Measurements from ENCODE around the gene SH2D7. TPM values are rescaled to one million over a fixed set of nuclear protein-coding genes. Genes with fewer than 3 reads are reported as not detected.
A peak's percentile ranks its signal among the peaks of the same experiment; 100 is the strongest.

SH2D7 gene
- total RNA-seq, 2 experiments from 2014 or later: 0.26 to 0.28 TPM

GRCh38 chr15:78085928-78086327 is 6.4 kb upstream of the SH2D7 start:
- Mint-ChIP-seq H3K27ac (no peak overlapping the region), H3K27me3 (no peaks in the 10 kb centered on the region), H3K4me1 (peaks cover 32% of the 10 kb centered on the region), H3K9me3 (ENCODE audit: low read depth) (peaks cover 3% of the 10 kb centered on the region), H3K4me3 (no peak overlapping the region), H3K36me3 (peaks cover 4% of the 10 kb centered on the region)
- DNase-seq (no peak), ATAC-seq (no peak)
- CTCF ChIA-PET: interaction anchor here (1.2 kb wide), 1 partner anchor 16 kb away, joined by 3 read pairs; no protein-coding TSS in a partner anchor

- CTCF ChIA-PET: interaction anchor here (1.2 to 2.1 kb wide), 3 partner anchors 11 to 20 kb away, joined by 4 to 6 read pairs (median 4); partner anchors contain the start of gene TBC1D2B
- H3K9me3 Mint-ChIP-seq (ENCODE audit: low read depth): peaks cover 6% of the 10 kb centered on the region
- peaks cover 9% of the 10 kb centered on the region for H3K36me3 Mint-ChIP-seq
- DNase-seq (no peak), ATAC-seq (no peak)
- H3K4me3 Mint-ChIP-seq: no peak overlapping the region
- peaks cover 42% of the 10 kb centered on the region for H3K4me1 Mint-ChIP-seq
- H3K27ac Mint-ChIP-seq: no peak overlapping the region
- H3K27me3 Mint-ChIP-seq: no peaks in the 10 kb centered on the region
Measured at GRCh38 chr15:78087951-78088772, 4.2 kb upstream of the SH2D7 start.

GRCh38 chr15:78088773-78089080 is 3.6 kb upstream of the SH2D7 start:
- Mint-ChIP-seq H3K9me3 (ENCODE audit: low read depth) (peaks cover 6% of the 10 kb centered on the region), H3K4me1 (peaks cover 42% of the 10 kb centered on the region), H3K4me3 (no peak overlapping the region), H3K27ac (no peak overlapping the region), H3K27me3 (no peaks in the 10 kb centered on the region), H3K36me3 (peaks cover 9% of the 10 kb centered on the region)
- ATAC-seq (no peak), DNase-seq (no peak)
- CTCF ChIA-PET: interaction anchor here (1.2 to 2.1 kb wide), 3 partner anchors 11 to 20 kb away, joined by 4 to 6 read pairs (median 4); partner anchors contain the start of gene TBC1D2B

- Mint-ChIP-seq H3K27me3 (no peaks in the 10 kb centered on the region), H3K27ac (no peak overlapping the region), H3K4me1 (peaks cover 41% of the 10 kb centered on the region), H3K36me3 (peaks cover 9% of the 10 kb centered on the region), H3K9me3 (ENCODE audit: low read depth) (peaks cover 6% of the 10 kb centered on the region), H3K4me3 (no peak overlapping the region)
- CTCF ChIA-PET: interaction anchor here (1.0 to 5.7 kb wide), 6 partner anchors 13 to 131 kb away, joined by 3 to 34 read pairs (median 7); no protein-coding TSS in a partner anchor
- no peak for DNase-seq
- no peak for ATAC-seq
Measured at GRCh38 chr15:78090422-78091063, 1.8 kb upstream of the SH2D7 start.

- H3K36me3 Mint-ChIP-seq: peaks cover 9% of the 10 kb centered on the region
- peak overlapping the region; percentile 61 for H3K27ac Mint-ChIP-seq
- H3K4me1 Mint-ChIP-seq: peaks cover 41% of the 10 kb centered on the region
- CTCF ChIA-PET: interaction anchor here (1.0 to 5.7 kb wide), 10 partner anchors 10 to 147 kb away, joined by 3 to 34 read pairs (median 4); no protein-coding TSS in a partner anchor
- peaks cover 6% of the 10 kb centered on the region for H3K9me3 Mint-ChIP-seq (ENCODE audit: low read depth)
- H3K27me3 Mint-ChIP-seq: no peaks in the 10 kb centered on the region
- H3K4me3 Mint-ChIP-seq: no peak overlapping the region
- ATAC-seq: peak; percentile 63
- no peak for DNase-seq
Measured at GRCh38 chr15:78093242-78094020, 1.1 kb downstream of the SH2D7 start.

DNA sequence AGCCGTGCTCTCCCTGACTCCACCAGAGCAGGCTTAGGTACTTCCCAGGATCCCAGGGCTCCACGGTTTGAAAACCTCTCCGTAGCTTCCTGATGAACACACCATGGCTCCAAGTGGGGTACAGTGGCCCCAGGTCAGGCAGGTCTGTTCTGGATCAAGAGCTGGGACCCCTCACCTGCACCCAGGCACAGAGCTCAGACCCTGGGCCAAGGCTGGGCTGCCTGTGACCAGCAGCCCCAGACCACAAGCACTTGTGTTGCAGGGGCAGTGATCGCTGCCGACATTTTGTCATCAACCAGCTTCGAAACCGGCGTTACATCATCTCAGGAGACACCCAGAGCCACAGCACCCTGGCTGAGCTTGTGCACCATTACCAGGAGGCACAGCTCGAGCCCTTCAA is 5.3 kb downstream of the SH2D7 start:
- Mint-ChIP-seq H3K4me3 (no peak overlapping the region), H3K9me3 (ENCODE audit: low read depth) (no peaks in the 10 kb centered on the region), H3K27me3 (no peaks in the 10 kb centered on the region), H3K27ac (no peak overlapping the region), H3K36me3 (no peaks in the 10 kb centered on the region), H3K4me1 (peaks cover 36% of the 10 kb centered on the region)
- CTCF ChIA-PET: interaction anchor here (0.5 to 2.4 kb wide), 4 partner anchors 11 to 98 kb away, joined by 3 to 8 read pairs (median 5); no protein-coding TSS in a partner anchor
- ATAC-seq (no peak), DNase-seq (no peak)

GRCh38 chr15:78098131-78098755 is 5.9 kb downstream of the SH2D7 start:
- no peak for DNase-seq
- no peaks in the 10 kb centered on the region for H3K27me3 Mint-ChIP-seq
- CTCF ChIA-PET: interaction anchor here (2.3 to 2.4 kb wide), 2 partner anchors 16 to 97 kb away, joined by 5 to 8 read pairs; no protein-coding TSS in a partner anchor

DNA sequence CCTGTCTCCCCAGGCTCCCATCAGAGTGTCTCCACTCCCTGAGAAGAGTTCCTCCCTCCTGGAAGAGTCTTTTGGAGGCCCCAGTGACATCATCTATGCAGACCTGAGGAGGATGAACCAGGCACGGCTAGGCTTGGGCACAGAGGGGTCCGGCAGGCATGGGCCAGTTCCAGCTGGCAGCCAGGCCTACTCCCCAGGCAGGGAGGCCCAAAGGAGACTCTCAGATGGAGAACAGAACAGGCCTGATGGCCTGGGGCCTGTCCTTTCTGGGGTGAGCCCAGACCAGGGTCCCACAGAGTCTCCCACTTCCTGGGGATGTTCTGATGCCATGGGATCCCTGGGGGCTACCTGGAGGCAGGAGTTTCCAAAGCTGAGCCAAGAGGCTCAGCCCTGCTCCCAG is 8.5 kb downstream of the SH2D7 start:
- H3K9me3 Mint-ChIP-seq (ENCODE audit: low read depth): no peaks in the 10 kb centered on the region
- CTCF ChIA-PET: interaction anchor here (1.6 to 14.6 kb wide), 5 partner anchors 26 to 134 kb away, joined by 3 to 251 read pairs (median 11); partner anchors contain the start of genes CIB2 and TBC1D2B
- no peak for ATAC-seq

More at GRCh38 chr15:78098131-78098755, 5.9 kb downstream of the SH2D7 start:
- Mint-ChIP-seq H3K27ac (no peak overlapping the region), H3K9me3 (ENCODE audit: low read depth) (no peaks in the 10 kb centered on the region), H3K36me3 (no peaks in the 10 kb centered on the region), H3K4me1 (peaks cover 36% of the 10 kb centered on the region), H3K4me3 (no peak overlapping the region)
- ATAC-seq: no peak

GRCh38 chr15:78101423-78102105 is 9.2 kb downstream of the SH2D7 start:
- DNase-seq (no peak), ATAC-seq (no peak)
- no peaks in the 10 kb centered on the region for H3K36me3 Mint-ChIP-seq
- H3K27me3 Mint-ChIP-seq: no peaks in the 10 kb centered on the region
- H3K4me3 Mint-ChIP-seq: no peak overlapping the region
- peak overlapping the region; percentile 89 for H3K27ac Mint-ChIP-seq
- H3K4me1 Mint-ChIP-seq: peaks cover 55% of the 10 kb centered on the region
- CTCF ChIA-PET: interaction anchor here (1.5 to 14.6 kb wide), 8 partner anchors 9 to 135 kb away, joined by 3 to 251 read pairs (median 10); partner anchors contain the start of genes CIB2, SH2D7 and TBC1D2B
- H3K9me3 Mint-ChIP-seq (ENCODE audit: low read depth): no peaks in the 10 kb centered on the region

More for the DNA sequence above, 8.5 kb downstream of the SH2D7 start:
- no peak overlapping the region for H3K4me3 Mint-ChIP-seq
- no peaks in the 10 kb centered on the region for H3K36me3 Mint-ChIP-seq
- peaks cover 48% of the 10 kb centered on the region for H3K4me1 Mint-ChIP-seq
- no peak for DNase-seq
- no peaks in the 10 kb centered on the region for H3K27me3 Mint-ChIP-seq
- peak overlapping the region; percentile 22 for H3K27ac Mint-ChIP-seq

GRCh38 chr15:78102211-78102610 is 9.8 kb downstream of the SH2D7 start:
- Mint-ChIP-seq H3K27ac (peak overlapping the region; percentile 89), H3K36me3 (no peaks in the 10 kb centered on the region), H3K9me3 (ENCODE audit: low read depth) (no peaks in the 10 kb centered on the region), H3K4me1 (peaks cover 60% of the 10 kb centered on the region), H3K4me3 (no peak overlapping the region), H3K27me3 (no peaks in the 10 kb centered on the region)
- ATAC-seq (no peak), DNase-seq (no peak)
- CTCF ChIA-PET: interaction anchor here (1.5 to 14.6 kb wide), 8 partner anchors 10 to 136 kb away, joined by 3 to 251 read pairs (median 10); partner anchors contain the start of genes CIB2, SH2D7 and TBC1D2B

DNA sequence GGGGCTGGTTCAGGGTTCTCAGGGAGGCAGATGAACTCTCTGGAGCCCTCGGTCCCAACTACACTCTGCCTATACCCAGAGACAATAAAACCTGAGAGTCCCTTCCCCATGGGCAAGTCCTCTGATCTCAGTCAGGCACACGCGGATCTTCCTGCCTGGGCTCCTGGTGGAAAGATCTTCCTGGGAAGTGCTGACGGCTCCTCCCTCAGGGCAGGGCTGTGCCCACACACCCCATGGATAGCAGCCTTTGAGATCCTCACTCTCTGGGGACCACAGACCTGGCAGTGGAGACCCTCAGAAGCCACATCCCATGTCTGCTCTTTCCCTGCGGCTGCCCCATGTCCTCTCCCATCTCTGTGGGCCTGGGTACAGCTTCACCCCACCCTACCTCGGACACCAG is 10.4 kb downstream of the SH2D7 start:
- Mint-ChIP-seq H3K27me3 (no peaks in the 10 kb centered on the region), H3K4me3 (no peak overlapping the region), H3K4me1 (peaks cover 65% of the 10 kb centered on the region), H3K36me3 (no peaks in the 10 kb centered on the region), H3K27ac (peak overlapping the region; percentile 89), H3K9me3 (ENCODE audit: low read depth) (no peaks in the 10 kb centered on the region)
- no peak for ATAC-seq
- no peak for DNase-seq
- CTCF ChIA-PET: interaction anchor here (1.5 to 14.6 kb wide), 8 partner anchors 9 to 146 kb away, joined by 4 to 251 read pairs (median 26); partner anchors contain the start of genes SH2D7 and TBC1D2B

Data from activated CD8-positive, alpha-beta memory T cell treated with anti-CD3 and anti-CD28 coated beads, Interleukin-2, amount 10 ng/mL, durations not matched to agents 7 days and 5 days (primary cell).